ENCODE results near the gene CDC14B.

DNA sequence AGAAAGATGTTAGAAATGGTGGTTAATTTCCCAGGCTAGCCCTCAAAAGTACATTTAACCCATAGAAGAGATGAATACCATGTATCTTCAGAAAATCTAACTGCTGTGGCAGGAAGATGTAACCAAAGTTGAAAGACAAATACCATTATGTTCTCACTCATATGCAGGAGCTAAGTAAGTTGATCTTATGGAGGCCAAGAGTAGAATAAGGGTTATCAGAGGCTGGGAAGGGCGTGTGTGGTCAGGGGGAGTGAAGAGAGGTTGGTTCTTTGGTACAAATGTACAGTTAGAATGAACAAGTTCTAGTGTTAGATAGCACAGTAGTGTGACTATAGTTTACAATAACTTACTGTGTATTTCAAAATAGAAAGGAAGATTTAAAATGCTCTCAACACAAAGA, 61.7 kb downstream of the CDC14B start:
- no peak for TF ChIP-seq EZH2 (optimal IDR thresholded peaks at IDR 0.05; ENCODE audit: low read depth, low read length)
- TF ChIP-seq CTCF (IDR thresholded peaks at IDR 0.05; ENCODE audit: low read length): no peak
- TF ChIP-seq EZH2phosphoT487 (IDR thresholded peaks at IDR 0.05; ENCODE audit: low read length): no peak

Data from MM.1S (cell line).